Measurements from ENCODE around the gene PARVA. TPM values are rescaled to one million over a fixed set of nuclear protein-coding genes. Genes with fewer than 3 reads are reported as not detected.

Gene PARVA
- total RNA-seq, 1 experiment from 2014 or later, result 18.1 TPM

DNA sequence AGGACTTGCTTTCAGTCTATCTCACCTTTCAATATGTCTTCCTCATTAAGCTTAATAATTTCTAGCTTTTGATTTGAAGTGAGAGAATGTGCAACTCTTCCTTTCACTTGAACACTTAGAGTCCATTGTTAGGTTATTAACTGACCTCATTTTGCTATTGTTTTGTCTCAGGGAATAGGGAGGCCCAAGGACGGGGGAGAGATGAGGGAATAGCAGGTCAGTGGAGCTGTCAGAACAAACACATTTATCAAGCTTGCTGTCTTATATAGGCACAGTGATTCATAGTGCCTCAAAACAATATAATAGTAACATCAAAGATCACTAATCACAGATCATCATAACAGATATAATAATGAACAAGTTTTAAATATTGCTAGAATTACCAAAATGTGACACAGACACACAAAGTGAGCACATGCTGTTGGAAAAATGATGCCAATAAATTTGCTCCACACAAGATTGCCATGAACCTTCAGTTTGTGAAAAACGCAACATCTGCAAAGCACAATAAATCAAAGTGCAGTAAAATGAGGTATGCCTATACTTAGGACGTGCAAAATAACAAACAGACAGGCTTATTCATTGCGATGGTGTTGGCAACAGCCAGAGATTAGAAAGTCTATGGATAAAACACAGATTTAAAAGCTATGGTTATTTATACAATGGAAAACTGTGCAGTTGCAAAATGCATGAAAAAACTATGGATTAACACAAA, 190.5 kb downstream of the PARVA start:
- H3K27ac ChIP-seq (ENCODE audit: insufficient read length, low read depth, low read length), result no peak overlapping the region
- H3K4me2 ChIP-seq (ENCODE audit: insufficient read depth, insufficient read length, low read length), result no peak overlapping the region
- no peak overlapping the region for H2BK5ac ChIP-seq (ENCODE audit: insufficient read length, low read length)
- no peak overlapping the region for H3K14ac ChIP-seq (ENCODE audit: insufficient read depth, low read length)
- Mint-ChIP-seq H3K27me3 (ENCODE audit: low read depth) (no peaks in the 10 kb centered on the region; the same call in 1 of the 2 replicates), H3K4me3 (no peak overlapping the region), H3K4me1 (no peaks in the 10 kb centered on the region), H3K27ac (no peak overlapping the region), H3K36me3 (ENCODE audit: insufficient read depth in 1 of 3, low read depth in 3 of 3) (peaks cover 0 to 1% (median 0%) of the 10 kb centered on the region in 3 experiments; a peak in 2 of 7 replicates), H3K9me3 (peaks cover 0 to 13% of the 10 kb centered on the region in 2 experiments; a peak in 3 of 5 replicates)
- no peaks in the 10 kb centered on the region for H3K79me2 ChIP-seq (ENCODE audit: insufficient read depth, low read length)
- TF ChIP-seq, protein P1, sequence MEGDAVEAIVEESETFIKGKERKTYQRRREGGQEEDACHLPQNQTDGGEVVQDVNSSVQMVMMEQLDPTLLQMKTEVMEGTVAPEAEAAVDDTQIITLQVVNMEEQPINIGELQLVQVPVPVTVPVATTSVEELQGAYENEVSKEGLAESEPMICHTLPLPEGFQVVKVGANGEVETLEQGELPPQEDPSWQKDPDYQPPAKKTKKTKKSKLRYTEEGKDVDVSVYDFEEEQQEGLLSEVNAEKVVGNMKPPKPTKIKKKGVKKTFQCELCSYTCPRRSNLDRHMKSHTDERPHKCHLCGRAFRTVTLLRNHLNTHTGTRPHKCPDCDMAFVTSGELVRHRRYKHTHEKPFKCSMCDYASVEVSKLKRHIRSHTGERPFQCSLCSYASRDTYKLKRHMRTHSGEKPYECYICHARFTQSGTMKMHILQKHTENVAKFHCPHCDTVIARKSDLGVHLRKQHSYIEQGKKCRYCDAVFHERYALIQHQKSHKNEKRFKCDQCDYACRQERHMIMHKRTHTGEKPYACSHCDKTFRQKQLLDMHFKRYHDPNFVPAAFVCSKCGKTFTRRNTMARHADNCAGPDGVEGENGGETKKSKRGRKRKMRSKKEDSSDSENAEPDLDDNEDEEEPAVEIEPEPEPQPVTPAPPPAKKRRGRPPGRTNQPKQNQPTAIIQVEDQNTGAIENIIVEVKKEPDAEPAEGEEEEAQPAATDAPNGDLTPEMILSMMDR (conservative IDR thresholded peaks at IDR 0.05), result no peak
- no peak overlapping the region for H3T11ph ChIP-seq (ENCODE audit: low read length)
- H4K20me1 ChIP-seq (ENCODE audit: control insufficient read depth, insufficient read depth, insufficient read length), result no peaks in the 10 kb centered on the region
- H4K8ac ChIP-seq (replicated peaks; ENCODE audit: insufficient read length, low read depth, low read length), result no peak overlapping the region
- no peak for DNase-seq
- H3K18ac ChIP-seq (ENCODE audit: insufficient read length, low read depth, low read length), result no peak overlapping the region
- no peak overlapping the region for H3K56ac ChIP-seq (ENCODE audit: insufficient read length, low read depth, low read length)
- H3K9me3 ChIP-seq (ENCODE audit: control insufficient read depth, low read depth, low read length), result no peaks in the 10 kb centered on the region
- H3K79me1 ChIP-seq (ENCODE audit: insufficient read depth, low read depth, low read length, poor library complexity, severe bottlenecking), result no peaks in the 10 kb centered on the region
- no CpG with 5 or more reads among the region's 4 CpGs for WGBS (ENCODE audit: extremely low coverage, insufficient read length, low lambda C conversion rate)
- H4K5ac ChIP-seq (ENCODE audit: insufficient read length, low read depth, low read length), result no peak overlapping the region
- no peak overlapping the region for H2AFZ ChIP-seq (ENCODE audit: low read length)
- no peak overlapping the region for H3K9ac ChIP-seq (ENCODE audit: extremely low read depth, insufficient read length, low read length)
- H3K23me2 ChIP-seq (ENCODE audit: insufficient read length, low read depth, low read length, poor library complexity, severe bottlenecking), result no peaks in the 10 kb centered on the region
- H3K27me3 ChIP-seq (ENCODE audit: insufficient read depth, low read length), result no peaks in the 10 kb centered on the region
- no peak overlapping the region for H4K91ac ChIP-seq (ENCODE audit: insufficient read length, low read depth, low read length)
- H2BK12ac ChIP-seq (ENCODE audit: insufficient read length, low read depth, low read length), result no peak overlapping the region
- no peaks in the 10 kb centered on the region for H3K4me1 ChIP-seq (ENCODE audit: insufficient read depth, low read length)
- H2AK5ac ChIP-seq (ENCODE audit: insufficient read length, low read length), result no peak overlapping the region
- H2BK20ac ChIP-seq (ENCODE audit: low read depth, low read length, poor library complexity, severe bottlenecking), result no peak overlapping the region
- no peak overlapping the region for H2BK15ac ChIP-seq (ENCODE audit: low read depth, low read length)
- H3K23ac ChIP-seq (ENCODE audit: insufficient read length, low read depth, low read length), result no peak overlapping the region
- H2BK120ac ChIP-seq (ENCODE audit: low read depth, low read length, poor library complexity, severe bottlenecking), result no peak overlapping the region
- H3K4ac ChIP-seq (ENCODE audit: low read depth, low read length), result no peak overlapping the region
